Right forelimb (tissue), 1 donor: ENCODE measurements around the gene CRAMP1.

Experiments
- DNase-seq: peaks from one replicate; pipeline ENCODE4 v3.0.0-alpha.2; 2018

CRAMP1 gene

GRCh38 chr16:1662543-1662942, 50.4 kb downstream of the CRAMP1 start:
- no peak for DNase-seq

DNA sequence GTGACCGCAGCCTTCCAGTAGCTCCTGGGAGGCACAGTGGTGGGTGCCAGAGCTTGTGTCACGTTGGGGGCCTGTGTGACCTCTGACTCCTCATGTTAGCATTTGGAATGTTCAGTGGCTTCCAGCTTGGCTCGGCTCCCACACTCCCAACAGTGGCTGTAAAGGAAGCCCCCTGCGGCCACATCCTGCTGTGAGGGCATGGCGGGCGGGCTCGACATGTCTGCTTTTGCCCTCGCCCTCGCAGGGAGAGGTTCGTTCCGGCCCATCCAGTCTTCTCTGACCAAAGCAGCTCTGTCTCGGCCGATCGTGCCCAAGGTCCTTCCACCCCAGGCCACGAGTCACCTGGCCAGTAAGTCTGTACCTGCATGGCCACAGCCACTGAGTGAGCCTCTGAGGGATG, 53.7 kb downstream of the CRAMP1 start:
- DNase-seq: no peak

GRCh38 chr16:1666316-1666715, 54.2 kb downstream of the CRAMP1 start:
- DNase-seq: no peak

GRCh38 chr16:1667271-1667670, 55.1 kb downstream of the CRAMP1 start:
- no peak for DNase-seq

GRCh38 chr16:1667916-1668315, 55.8 kb downstream of the CRAMP1 start:
- no peak for DNase-seq

DNA sequence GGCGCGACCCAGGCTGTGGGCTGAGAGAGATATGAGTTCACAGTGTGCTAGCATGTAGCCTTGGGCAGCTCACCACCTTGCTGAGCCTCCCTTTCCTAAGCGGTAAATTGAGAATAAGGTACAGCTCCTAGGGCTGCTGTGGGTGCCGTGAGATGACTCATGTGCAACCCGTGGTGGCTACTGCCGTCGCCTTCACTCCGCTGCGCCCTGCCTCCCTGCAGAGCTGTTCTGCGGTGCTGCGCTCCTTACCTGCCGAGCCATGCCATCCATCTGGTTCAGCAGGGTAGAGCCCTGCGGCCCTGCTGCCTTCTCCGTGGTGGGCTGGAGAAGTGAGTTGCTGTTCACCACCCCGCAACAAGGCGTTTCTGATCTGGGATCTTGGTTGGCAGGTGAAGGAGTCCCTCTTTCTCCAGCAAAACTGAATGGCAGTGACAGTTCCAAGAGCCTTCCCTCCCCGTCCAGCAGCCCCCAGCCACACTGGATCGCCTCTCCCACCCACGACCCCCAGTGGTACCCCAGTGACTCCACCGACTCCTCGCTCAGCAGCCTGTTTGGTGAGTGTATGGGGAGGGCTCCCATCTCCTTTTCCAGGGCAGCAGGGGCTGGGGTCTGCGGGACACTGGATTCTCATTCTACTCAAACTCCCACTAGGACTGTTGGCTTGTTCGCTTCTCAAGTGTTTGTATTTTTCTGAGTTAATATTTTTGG, 56.6 kb downstream of the CRAMP1 start:
- no peak for DNase-seq

- DNase-seq: no peak
These were observed 57.5 kb downstream of the CRAMP1 start for GRCh38 chr16:1669698-1670097.

DNA sequence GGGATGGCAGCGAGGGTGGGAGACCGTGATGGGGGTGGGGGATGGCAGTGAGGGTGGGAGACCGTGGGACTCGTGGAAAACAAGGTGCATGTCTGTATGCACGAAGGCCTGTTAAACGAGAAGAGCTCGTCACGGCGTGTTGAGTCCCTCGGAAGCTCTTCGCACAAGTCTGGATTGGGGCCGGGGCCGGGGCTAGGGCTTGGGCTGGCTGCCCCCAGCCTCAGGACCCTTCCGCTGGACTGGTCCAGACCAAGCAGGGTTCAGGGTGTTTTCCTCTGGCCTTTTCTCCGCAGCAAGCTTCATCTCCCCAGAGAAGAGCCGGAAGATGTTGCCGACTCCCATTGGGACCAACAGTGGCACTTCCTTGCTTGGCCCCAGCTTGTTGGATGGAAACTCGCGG, 58.2 kb downstream of the CRAMP1 start:
- DNase-seq: no peak

GRCh38 chr16:1670866-1671265, 58.7 kb downstream of the CRAMP1 start:
- DNase-seq: no peak

DNA sequence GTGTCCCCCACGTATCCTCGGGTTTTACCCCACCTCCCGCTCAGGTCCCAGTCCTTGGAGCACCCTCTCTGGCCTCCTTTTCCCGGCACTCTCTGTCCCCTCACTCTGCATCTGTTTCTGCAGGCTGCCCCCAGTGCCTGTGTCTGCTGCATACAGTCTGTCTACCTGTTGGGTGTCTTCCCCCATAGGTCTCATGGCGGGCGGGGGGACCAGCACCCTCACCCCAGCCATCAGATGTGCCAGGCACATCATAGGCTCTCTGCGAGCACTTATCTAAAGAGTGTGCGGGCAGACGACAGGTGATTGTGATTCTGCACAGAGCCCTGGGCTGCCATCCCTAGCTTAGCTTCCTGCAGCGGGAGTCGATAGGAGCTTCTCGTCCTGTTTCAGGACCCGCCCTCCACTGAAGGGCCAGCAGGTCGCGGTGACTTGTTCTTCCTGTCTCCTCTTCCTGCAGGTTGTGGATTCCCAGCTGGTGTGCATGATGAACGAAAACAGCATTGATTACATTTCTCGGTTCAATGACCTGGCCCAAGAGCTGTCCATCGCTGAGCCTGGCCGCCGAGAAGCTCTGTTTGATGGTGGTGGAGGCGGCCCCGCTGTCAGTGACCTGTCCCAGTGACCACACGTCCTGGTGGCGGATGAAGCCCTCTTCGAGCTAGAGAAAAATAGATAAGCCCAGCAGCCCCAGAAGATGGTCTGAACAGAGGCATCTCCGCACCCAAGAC, 61.4 kb downstream of the CRAMP1 start:
- no peak for DNase-seq

GRCh38 chr16:1674306-1674705, 62.1 kb downstream of the CRAMP1 start:
- no peak for DNase-seq

DNA sequence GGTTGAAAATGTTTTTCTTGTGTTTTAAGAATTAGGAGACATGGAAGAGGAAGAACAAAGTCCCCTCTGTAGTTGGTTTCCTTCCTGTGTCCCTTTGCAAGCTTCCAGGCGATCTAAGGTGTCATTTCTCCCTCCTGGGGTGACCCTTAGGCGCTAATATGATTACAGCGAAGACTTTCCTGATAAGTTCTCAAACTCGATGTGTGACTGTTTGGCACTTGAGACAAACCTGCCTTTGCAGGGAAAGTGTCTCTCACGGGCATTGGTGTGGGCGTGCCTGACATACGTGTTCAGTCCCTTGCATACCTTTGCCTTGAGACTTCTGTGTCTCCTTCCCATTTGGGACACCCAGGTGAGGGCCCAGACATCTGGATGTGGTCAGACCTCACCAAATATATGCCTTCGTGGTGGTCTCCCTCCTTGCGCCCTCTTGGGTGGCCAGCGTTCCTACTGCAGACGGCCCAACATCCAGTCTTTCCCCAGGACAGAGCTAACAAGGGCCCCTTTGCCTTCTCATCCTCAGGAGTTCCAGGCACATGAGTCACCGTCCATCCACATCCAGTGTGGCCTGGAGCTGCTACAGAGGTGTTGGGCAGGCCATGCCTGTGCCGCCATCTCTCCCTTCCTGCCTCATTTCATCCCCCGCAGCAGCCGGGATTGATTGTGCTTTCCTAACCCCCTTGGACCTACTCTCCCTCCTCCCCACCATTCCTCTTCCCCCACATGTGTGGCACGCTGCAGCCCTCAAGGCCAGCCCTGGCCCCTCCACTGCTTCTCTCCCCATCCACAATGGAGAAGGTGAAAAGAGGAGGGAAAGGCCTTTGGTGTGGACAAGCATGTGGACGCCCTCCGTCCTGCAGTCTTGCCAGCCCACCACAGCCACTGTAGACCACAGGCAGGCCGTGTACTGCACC, 62.8 kb downstream of the CRAMP1 start:
- DNase-seq: no peak

GRCh38 chr16:1676661-1677060, 64.5 kb downstream of the CRAMP1 start:
- no peak for DNase-seq

- no peak for DNase-seq
These were observed 65.2 kb downstream of the CRAMP1 start for GRCh38 chr16:1677339-1677738.

GRCh38 chr16:1677942-1678499, 65.9 kb downstream of the CRAMP1 start, which contains the start of gene JPT2:
TSS of gene JPT2 (plus strand) at chr16:1678279. CDS start at chr16:1678313, 34 bp downstream.
- DNase-seq: peak; percentile 95

- DNase-seq: no peak
These were observed 66.4 kb downstream of the CRAMP1 start for GRCh38 chr16:1678500-1679098.

GRCh38 chr16:1680361-1680760, 68.2 kb downstream of the CRAMP1 start:
- no peak for DNase-seq

- no peak for DNase-seq
These were observed 68.9 kb downstream of the CRAMP1 start for GRCh38 chr16:1681032-1681431.

DNA sequence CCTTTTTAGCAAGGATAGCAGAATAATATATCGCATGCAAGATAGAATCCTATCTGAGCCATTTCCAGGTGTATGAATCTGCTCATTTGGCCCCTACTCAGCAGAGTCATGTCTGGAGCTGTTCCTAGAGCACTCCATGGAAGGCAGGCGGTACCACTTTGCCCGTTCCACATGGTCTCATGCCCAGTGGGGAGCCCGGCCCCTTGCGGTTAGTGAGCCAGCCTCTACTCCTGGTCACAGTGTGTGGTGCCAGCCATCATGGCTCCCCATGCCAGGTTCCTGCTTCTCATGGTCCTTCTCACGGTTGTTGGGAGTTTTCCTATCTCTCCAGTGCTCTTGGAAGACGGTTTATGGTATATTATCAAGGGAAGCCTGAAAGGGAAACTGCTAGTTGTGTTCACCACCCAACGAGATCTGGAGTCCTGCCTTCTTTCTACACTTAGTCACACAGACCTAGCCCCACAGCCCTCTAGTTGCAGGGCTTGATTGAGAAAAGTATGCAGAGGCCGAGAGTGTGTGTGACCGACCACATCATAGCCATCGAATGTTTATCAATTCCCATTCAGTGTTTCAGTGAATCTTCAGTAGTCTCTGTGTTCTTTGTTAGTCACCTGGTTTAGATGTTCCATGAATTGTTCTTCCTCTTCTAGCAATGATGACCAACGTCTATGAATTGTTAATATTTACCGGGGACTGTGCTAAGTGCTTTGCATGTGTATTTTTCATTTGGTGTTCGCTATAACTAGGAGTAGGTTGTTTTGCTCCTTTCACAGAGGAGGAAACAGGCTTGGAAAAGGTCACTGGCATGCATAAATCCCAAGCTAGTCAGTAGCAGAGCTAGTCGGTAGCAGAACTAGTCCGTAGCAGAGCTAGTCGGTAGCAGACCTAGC, 75.5 kb downstream of the CRAMP1 start:
- no peak for DNase-seq

DNA sequence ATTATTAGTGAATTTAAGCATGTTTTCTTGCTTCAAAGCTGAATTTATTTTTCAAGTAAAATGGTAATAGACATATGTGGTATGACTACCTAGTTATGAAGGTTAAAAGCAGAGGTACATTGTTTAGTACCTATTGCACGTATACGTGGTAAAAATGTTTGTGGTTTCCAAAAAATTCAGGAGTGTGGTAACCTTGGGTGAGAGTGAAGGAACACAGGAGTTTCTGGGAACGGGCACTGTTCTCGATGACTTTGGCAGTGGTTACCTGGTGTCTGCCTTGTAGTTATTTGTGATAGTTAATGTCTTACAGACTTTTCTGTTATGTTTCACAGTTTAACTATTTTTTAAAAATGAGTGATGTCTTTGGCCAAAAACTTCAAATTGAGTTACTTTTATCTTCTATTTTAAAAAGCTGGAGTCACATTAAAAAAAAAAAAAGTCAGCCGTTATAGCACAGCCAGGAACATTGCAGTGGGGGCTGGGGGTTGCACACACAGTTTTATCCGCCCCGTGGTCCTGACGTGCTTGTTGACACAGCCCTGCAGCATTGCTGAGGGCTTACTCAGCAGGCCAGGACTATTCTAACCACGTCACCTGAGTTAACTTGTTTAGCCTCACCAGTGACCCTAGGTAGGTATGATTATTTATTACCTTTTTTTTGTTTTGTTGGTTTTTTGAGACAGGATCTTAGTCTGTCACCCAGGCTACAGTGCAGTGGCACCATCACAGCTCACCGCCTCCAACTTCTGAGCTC, 76.8 kb downstream of the CRAMP1 start:
- DNase-seq: no peak

GRCh38 chr16:1689853-1690252, 77.7 kb downstream of the CRAMP1 start:
- no peak for DNase-seq
